Measurements from ENCODE around the gene NTRK2. TPM values are rescaled to one million over a fixed set of nuclear protein-coding genes. Genes with fewer than 3 reads are reported as not detected.

The NTRK2 gene
- total RNA-seq, 4 donors from 2014 or later, result 2.6 to 8.5 (median 6.0) TPM

DNA sequence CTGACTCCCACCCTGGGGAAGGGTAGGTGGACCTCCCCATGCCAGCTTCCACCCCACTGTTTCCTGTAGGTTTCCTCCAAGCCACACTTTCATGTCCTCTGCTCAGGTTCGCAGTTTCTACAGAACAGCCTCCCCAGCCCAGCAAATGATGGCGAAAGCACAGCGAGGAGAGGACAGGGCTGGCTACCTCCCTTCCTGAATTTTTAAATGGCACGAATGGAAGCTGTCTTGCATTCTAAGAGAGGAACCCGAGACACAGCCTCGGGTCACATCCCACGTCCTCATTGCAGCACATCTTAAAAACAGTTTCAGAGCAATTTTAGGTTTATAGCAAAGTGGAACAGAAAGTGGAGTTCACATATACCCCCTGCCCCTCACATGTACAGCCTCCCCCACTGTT lies 330.3 kb downstream of the NTRK2 start:
- no peaks in the 10 kb centered on the region for H3K4me1 ChIP-seq
- no peak for TF ChIP-seq EP300 (IDR thresholded peaks at IDR 0.05)
- no peak for TF ChIP-seq POLR2AphosphoS5 (IDR thresholded peaks at IDR 0.05)
- TF ChIP-seq, protein P1, sequence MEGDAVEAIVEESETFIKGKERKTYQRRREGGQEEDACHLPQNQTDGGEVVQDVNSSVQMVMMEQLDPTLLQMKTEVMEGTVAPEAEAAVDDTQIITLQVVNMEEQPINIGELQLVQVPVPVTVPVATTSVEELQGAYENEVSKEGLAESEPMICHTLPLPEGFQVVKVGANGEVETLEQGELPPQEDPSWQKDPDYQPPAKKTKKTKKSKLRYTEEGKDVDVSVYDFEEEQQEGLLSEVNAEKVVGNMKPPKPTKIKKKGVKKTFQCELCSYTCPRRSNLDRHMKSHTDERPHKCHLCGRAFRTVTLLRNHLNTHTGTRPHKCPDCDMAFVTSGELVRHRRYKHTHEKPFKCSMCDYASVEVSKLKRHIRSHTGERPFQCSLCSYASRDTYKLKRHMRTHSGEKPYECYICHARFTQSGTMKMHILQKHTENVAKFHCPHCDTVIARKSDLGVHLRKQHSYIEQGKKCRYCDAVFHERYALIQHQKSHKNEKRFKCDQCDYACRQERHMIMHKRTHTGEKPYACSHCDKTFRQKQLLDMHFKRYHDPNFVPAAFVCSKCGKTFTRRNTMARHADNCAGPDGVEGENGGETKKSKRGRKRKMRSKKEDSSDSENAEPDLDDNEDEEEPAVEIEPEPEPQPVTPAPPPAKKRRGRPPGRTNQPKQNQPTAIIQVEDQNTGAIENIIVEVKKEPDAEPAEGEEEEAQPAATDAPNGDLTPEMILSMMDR (IDR thresholded peaks at IDR 0.05), result no peak
- TF ChIP-seq POLR2A (IDR thresholded peaks at IDR 0.05), result no peak
- peaks cover 0 to 23% (median 0%) of the 10 kb centered on the region in 3 donors for H3K9me3 ChIP-seq
- H3K36me3 ChIP-seq, result no peaks in the 10 kb centered on the region
- WGBS, 2 donors (ENCODE audit: low coverage in 1 of 2), result 71 to 100% methylated on average over 3 to 4 of the region's 7 CpGs
- H3K27me3 ChIP-seq, result peaks cover 3% of the 10 kb centered on the region
- H3K4me3 ChIP-seq, result no peak overlapping the region
- no peak overlapping the region for H3K27ac ChIP-seq
- no peak for ATAC-seq

DNA sequence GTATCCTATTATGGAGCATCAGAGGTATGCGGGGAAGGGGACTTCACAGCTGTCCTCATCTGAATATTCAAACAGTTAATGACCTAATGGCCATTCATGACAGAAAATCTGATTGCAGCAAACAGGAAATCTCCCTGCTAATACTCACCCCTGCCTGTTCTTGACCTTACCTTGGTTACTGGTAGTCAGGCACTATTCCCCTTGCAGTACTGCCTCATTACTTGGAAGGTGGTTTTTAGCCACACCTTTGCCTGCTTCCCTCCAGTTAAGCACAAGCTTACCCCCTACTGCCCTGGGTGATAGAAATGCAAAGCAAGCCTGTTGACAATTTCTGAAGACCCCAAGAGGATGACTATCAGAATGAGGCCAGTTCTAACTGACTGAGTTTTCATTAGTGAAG lies 332.4 kb downstream of the NTRK2 start:
- Histone ChIP-seq H3K36me3 (no peaks in the 10 kb centered on the region), H3K9me3 (peaks cover 0 to 23% (median 0%) of the 10 kb centered on the region in 3 donors), H3K27ac (no peak overlapping the region), H3K4me3 (no peak overlapping the region), H3K4me1 (no peaks in the 10 kb centered on the region), H3K27me3 (peaks cover 3% of the 10 kb centered on the region)
- ATAC-seq, result no peak
- TF ChIP-seq POLR2A (IDR thresholded peaks at IDR 0.05) (no peak), EP300 (IDR thresholded peaks at IDR 0.05) (no peak), POLR2AphosphoS5 (IDR thresholded peaks at IDR 0.05) (no peak)
- TF ChIP-seq, protein P1 (IDR thresholded peaks at IDR 0.05), result no peak
- 100% methylated on average over 1 of the region's 1 CpG; no CpG with 5 or more reads in 1 of the 2 donors for WGBS, 2 donors (ENCODE audit: low coverage in 1 of 2)

DNA sequence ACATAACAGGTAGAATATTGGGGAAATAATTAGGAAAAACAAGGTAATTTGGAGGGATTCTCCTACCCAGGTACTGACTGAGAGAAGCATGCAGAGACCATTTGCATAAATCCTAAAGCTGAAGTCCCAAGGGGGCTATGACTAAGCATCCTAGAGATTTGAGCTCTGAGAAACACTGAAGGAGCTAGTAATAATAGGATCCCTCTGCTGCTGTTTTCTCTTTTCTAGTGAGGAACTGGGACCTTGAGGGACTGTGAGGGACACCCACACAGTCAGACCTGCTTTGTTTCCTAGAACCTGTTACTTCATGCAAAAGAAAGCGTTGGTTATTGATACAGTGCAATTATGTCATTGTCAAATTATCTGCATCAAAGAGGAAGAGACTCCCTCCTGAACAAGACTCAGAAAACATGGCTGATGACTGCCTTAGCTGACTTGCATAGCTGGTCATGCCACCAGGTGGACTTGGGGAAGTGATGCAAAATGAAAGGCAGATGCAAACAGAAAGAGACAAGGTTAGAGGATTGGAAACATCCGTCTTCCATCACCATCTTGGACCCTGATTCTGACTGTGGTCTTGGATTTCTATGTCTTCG lies 335.4 kb downstream of the NTRK2 start:
- TF ChIP-seq, protein P1 (IDR thresholded peaks at IDR 0.05), result no peak
- TF ChIP-seq EP300 (IDR thresholded peaks at IDR 0.05), result no peak
- no peak for TF ChIP-seq POLR2A (IDR thresholded peaks at IDR 0.05)
- TF ChIP-seq POLR2AphosphoS5 (IDR thresholded peaks at IDR 0.05), result no peak
- Histone ChIP-seq H3K27ac (no peak overlapping the region), H3K4me3 (no peak overlapping the region), H3K36me3 (no peaks in the 10 kb centered on the region), H3K4me1 (no peaks in the 10 kb centered on the region), H3K9me3 (peaks cover 0 to 18% (median 0%) of the 10 kb centered on the region in 3 donors), H3K27me3 (no peaks in the 10 kb centered on the region)
- 36 to 57% methylated on average over 2 of the region's 3 CpGs for WGBS, 2 donors (ENCODE audit: low coverage in 1 of 2)
- ATAC-seq, result no peak

DNA sequence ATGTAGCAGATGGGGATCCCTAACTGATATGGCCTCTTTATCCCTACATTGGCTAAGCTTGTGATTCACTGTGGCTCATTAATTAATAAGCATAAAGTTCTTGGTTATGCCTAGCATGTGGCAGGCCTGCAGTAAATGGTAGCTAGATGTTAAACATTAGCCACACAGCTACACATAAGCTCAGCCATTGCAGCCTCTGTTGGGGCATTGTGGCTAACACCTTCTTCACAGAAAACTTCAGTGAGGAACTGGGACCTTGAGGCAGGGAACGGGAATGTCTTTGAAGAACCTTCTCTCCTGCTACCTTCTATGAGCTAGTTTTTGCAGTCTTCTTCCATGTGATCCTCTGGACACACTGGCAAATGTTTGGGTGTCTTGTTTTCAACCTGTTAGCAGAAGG lies 338.2 kb downstream of the NTRK2 start:
- H3K9me3 ChIP-seq, result no peaks in the 10 kb centered on the region
- no peak for ATAC-seq
- WGBS, 2 donors (ENCODE audit: low coverage in 1 of 2), result 86 to 91% methylated on average over 1 of the region's 1 CpG
- no peak overlapping the region for H3K27ac ChIP-seq
- H3K4me1 ChIP-seq, result no peaks in the 10 kb centered on the region
- no peaks in the 10 kb centered on the region for H3K27me3 ChIP-seq
- no peak for TF ChIP-seq POLR2A (IDR thresholded peaks at IDR 0.05)
- TF ChIP-seq EP300 (IDR thresholded peaks at IDR 0.05), result no peak
- TF ChIP-seq POLR2AphosphoS5 (IDR thresholded peaks at IDR 0.05), result no peak
- TF ChIP-seq, protein P1 (IDR thresholded peaks at IDR 0.05), result no peak
- no peak overlapping the region for H3K4me3 ChIP-seq
- no peaks in the 10 kb centered on the region for H3K36me3 ChIP-seq

DNA sequence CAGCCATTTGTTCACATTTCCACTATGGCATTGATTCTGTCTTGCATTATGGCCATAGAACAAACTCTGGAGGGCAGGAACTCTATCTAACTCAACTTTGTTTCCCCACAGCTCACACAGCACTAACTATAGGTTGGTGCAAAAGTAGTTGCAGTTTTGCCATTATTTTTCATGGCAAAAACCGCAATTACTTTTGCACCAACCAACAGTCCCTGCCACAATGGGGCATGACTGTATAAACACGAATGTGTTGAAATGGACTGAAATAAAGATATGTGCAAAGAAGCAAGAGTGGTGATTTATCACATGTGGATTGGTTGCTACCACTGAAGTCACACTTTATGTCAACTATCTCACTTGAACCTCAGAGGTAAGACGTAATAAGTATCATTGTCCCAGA lies 338.7 kb downstream of the NTRK2 start:
- H3K9me3 ChIP-seq, result no peaks in the 10 kb centered on the region
- no peak overlapping the region for H3K4me3 ChIP-seq
- no peaks in the 10 kb centered on the region for H3K4me1 ChIP-seq
- H3K27ac ChIP-seq, result no peak overlapping the region
- no peaks in the 10 kb centered on the region for H3K27me3 ChIP-seq
- H3K36me3 ChIP-seq, result no peaks in the 10 kb centered on the region
- no peak for ATAC-seq
- no peak for TF ChIP-seq EP300 (IDR thresholded peaks at IDR 0.05)
- WGBS, 2 donors (ENCODE audit: low coverage in 1 of 2), result 84 to 94% methylated on average over 2 to 3 of the region's 3 CpGs

Data from gastroesophageal sphincter (tissue), 4 donors.